Activated effector memory CD4-positive, alpha-beta T cell treated with anti-CD3 and anti-CD28 coated beads, Interleukin-2, amount 50 U/mL, for 16 hours (primary cell): ENCODE results near the gene KIF1A.
"Not testable (repeated sequence)": the region's sequence is repeated elsewhere in the genome, so short reads cannot be mapped to it uniquely, and the experiment has no call there.

ENCODE experiments used
- DNase-seq: peaks from one replicate; pipeline ENCODE4 v3.0.0-alpha.2; 2020

The KIF1A gene

DNA sequence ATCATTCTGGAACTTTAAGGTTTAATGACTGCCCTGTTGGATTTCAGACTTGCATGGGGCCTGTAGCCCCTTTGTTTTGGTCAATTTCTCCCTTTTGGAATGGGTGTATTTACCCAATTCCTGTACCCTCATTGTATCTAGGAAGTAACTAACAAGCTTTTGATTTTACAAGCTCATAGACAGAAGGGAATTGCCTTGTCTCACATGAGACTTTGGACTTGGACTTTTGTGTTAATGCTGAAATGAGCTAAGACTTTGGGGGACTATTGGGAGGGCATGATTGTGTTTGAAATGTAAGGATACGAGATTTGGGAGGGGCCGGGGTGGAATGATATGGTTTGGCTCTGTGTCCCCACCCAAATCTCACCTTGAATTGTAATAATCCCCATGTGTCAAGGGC is 26.3 kb upstream of the KIF1A start:
- not testable (repeated sequence) for DNase-seq

DNA sequence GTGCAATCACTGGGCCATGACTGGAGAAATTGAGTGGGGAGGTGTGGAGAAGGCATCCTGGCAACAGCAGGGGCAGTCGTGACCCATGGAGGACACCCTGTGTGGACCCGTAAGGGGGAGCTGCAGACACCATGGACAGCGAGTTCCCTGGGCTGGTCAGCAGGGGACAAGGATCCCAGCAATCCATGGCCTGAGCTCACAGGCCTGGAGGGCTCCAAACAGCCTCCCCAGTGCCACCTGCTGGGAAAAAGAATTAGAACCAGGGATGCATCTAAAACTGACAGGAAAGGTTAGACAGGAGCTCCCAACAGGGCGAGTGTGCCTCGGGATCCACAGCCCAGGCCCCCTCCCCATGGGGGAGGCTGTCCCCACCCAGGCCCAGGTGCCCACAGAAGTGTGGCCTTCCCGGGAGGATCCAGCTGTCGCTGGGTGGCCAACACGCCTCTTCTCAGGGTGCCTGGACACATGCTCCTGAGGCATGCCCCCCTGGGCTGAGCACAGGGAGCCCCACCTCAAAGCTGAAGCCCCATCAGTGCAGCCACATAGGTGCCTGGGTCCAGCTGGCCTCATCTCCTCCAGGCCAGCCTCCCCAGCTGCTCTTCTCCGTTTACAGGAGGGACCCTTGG is 20.5 kb upstream of the KIF1A start:
- DNase-seq = no peak

DNA sequence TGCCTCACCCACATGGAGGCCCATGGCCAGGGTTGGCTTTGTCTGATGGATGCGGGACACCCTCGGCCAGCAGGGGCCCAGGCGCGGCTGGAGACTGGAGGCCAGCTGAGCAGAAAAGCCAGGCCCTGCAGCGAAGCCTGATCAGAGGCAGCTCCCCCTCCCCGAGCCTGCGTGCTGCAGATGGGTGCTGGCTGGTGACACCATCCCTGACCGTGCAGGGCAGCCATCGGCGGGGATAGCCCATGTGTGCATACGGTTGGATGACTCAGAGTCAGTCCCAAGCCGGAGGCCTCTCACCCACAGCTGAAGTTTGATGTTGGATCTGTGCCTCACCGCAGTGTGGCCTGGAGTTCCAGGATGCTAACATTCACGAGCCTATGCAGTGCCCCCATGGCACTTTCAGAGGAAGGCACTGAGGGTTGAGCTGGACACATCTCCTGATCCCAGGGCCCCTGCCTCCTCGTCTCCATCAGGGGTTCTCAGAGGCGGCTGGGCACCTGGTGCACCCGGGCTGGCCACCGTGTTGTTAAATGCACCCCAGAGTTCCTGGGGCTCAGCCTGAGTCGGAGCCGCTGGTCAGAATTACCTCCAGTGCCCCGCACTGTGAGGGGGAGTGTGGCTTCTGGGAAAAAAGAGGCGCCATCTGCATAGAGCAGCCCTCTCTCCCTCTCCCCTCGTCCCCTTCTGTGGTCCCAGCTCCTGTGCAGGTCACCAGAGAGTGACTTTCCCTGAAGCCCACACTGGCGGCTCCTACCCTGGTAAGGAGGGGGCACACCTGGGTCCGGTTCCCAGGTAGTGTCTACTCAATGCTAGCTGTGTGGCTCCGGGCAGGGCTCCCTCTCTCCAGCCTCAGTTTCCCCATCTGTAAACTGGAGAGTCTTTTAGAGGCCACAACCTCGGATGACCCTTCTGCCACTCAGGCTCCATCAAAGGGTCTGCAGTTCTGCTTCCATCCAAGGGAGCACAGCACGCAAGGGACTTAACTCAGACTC is 19.4 kb upstream of the KIF1A start:
- DNase-seq = peak; percentile 55

DNA sequence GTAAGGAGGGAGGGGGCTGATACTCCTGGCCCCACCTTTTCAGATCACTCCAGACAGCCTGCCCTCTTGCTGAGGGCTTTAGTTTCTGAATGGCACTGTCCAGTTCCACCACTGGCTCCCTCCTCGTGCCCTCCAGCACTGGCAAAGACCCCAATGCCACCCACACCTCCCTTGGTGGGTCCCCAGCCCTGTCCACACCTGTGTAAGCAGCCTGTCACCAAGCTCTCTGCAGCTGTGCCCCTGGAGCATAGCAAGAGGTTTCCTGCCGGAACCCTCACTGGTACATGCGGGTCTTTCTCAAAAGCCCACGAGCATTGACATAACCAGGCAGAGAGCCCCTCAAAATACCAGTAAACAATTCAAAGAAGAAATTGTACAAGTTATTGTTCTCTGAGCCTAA is 17.6 kb upstream of the KIF1A start:
- no peak for DNase-seq

DNA sequence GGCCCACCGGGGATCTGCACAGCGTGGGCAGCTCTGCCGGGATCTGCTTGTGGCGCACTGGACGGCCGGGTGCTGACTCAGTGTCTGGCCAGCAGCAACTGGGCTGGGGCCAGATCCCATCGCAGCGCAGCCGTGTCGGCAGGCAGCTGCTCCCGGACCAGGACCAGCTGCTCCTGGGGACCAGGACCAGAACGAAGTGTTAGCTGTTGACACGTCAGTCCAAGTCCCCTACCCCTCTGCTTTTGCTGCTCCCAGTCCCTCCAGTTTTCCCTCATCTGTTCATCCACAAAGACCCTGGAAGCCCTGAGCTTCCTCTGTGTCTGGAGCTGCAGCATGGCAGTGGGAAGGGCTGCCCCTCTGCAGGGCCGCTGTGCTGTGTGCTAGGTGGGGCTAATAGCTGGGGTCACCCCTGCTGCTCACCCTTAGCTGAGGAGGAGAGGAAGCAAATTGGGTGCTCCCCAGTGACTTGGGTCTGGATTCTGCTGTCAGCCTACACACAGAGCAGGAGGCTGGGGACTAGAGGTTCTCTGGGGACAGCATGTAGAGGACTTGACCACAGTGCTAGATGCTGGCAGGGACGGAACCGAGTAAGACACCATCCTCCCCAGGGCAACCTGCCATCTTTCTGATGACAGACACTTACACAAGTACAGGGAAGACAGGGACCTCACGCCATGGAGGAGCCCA is 16.9 kb upstream of the KIF1A start:
- peak; percentile 51 for DNase-seq

DNA sequence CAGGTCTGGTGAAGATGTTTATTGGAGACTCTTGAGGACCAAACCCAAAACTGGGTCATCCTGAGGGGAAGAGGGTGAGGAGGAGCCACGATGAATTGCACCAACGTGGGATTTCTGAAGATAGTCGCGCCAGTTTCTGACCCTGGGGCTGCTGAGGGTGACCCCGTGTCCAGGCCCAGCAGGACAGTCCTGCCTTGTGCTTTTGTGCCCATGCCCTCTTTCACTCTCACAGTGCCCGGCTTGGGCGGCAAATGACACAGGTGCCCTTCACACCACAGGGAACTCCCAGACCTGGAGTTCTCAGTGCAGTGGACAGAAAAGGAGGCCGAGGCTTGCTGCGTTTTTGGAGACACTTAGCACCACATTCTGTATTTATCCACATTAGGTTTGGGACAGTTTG is 15.5 kb upstream of the KIF1A start:
- DNase-seq = peak; percentile 13

DNA sequence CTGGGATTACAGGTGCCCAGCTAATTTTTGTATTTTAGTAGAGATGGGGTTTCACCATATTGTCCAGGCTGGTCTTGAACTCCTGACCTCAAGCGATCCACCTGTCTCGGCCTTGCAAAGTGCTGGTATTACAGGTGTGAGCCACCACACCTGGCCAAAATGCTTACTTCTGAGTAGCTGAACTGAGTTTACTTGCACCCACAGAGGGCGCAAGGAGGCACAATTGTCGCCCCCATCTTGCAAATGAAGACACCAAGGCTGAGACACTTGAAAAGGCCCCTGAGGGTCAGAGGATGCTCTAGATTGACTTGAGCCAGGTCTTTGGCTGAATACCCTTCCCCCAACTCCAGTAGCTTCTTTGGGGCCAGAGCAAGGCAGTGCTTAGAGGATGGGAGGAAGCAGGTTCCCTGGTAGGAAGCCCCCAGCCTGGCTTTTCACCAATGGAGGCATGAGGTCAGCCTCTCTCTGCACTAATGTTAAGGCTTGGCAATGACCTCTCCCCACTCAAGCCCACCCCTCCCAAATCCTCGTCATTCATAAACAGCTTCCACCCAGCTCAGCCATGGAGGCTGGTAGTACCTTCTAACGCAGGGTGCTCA is 14.5 kb upstream of the KIF1A start:
- DNase-seq = peak; percentile 52

DNA sequence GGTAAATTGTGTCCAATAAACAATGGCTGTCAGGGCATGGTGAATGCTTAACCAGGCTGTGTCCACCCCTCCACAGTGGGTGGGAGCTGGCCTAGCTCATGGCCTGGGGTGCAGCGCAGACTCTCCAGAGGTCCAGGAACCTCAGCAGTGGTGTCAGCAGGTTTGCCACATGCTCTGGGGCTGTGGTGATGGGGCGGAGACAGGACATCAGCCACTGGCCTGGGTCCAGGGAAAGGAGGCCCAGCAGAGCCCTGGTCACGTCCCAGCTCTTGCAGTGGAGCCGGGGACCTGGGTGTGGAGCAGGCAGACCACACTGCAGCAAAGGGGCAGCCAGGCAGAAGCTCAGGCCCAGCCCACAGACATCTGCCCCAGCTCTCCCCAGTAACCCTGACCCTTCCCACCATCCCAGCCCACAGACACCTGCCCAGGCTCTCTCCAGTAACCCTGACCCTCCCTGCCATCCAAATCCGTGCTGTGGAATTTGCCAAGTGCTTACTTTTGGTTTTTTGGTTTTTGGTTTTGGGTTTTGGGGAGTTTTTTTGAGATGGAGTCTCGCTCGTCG is 13.8 kb upstream of the KIF1A start:
- DNase-seq = peak; percentile 60

DNA sequence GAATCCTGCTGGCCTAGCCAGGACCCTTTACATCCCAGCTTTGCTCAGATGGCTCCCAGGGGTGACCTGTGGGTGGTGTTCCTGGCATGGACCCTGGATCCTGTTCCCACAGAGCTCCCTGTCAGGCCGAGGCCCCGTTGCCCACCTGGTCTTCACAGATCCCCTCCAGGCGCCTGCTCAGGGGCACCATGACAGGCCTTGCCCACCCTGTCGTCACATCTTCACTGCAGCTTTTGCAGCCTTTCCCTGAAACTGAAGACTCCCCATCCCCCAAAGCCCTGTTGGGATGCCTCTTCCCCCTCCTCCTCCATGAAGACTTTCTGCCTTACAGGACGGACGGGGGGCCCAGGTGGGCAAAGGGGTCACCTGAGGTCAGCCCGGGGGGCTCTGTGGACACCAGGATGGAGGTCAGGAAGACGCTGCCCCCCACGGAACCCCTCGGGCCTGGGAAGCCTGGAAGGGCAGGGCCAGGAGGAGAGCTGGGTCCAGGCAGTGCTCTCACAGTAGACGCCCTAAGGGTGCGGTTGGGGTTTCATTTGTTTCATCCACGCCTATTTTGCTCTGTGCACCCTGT is 13.0 kb upstream of the KIF1A start:
- peak; percentile 64 for DNase-seq

DNA sequence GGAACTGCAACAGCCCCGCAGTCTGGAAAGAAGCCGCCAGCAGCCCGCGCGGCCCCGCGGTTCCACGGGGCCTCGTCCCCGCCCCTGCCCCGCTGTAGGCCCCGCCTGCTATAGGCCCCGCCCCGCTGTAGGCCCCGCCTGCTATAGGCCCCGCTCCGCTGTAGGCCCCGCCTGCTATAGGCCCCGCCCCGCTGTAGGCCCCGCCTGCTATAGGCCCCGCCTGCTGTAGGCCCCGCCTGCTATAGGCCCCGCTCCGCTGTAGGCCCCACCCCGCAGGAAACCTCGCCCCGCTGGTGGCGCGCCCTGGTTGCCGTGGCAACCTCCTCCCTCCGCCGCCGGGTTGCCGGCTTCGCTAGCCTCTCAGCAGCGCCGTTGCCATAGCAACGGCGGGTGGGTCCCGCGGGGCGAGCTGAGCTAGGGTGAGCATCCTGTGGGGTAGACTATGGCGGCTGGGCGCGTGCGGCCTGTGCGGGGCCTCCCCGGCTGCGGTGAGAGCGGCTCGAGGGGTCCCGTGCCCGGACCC is 12.2 kb upstream of the KIF1A start:
- DNase-seq = peak; percentile 99

DNA sequence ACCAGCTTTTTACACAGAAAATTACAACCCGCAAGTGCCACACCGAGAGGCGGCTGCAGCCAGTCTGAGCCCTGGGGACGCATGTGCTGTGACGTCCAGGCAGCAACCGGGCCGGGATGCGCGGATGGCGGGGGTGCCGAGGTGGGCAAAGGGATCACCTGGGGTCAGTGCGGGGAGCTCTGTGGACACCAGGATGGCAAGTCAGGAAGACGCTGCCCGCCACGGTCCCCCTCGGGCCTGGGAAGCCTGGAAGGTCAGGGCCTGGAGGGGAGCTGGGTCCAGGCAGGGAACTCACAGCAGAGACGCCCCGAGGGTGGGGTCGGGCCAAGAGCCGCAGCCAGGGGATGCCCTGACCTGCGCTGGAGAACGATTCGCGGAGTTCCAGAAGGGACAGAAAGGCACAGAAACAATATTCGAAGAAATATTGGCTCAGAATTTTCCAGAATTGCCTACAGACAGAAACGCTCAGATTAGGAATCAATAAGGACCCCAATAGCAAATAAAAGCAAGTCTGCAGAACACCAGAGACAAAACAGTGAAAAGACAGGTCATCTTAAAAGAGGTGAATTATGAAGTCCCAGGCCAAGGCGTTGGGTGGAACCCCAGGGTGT is 11.7 kb upstream of the KIF1A start:
- peak; percentile 65 for DNase-seq

DNA sequence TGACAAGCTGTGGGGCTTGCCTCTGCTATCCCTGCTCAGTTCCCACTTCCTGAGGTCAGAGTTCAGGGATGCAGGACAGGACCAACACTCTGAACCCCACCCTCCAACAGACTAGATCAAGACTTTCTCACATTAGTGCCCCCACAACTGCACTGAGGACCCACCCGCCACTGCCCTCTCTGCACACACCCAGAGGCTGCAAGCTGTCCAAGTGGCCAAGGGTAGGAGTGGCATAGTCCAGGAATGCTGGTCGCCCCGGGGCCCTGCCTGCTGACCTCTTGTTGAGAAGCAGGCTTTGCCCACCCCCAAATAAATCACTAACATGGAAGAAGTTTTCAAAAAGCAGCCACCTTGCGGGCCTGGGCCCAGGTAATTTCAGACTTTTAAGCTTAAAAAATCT is 5.5 kb upstream of the KIF1A start:
- no peak for DNase-seq

DNA sequence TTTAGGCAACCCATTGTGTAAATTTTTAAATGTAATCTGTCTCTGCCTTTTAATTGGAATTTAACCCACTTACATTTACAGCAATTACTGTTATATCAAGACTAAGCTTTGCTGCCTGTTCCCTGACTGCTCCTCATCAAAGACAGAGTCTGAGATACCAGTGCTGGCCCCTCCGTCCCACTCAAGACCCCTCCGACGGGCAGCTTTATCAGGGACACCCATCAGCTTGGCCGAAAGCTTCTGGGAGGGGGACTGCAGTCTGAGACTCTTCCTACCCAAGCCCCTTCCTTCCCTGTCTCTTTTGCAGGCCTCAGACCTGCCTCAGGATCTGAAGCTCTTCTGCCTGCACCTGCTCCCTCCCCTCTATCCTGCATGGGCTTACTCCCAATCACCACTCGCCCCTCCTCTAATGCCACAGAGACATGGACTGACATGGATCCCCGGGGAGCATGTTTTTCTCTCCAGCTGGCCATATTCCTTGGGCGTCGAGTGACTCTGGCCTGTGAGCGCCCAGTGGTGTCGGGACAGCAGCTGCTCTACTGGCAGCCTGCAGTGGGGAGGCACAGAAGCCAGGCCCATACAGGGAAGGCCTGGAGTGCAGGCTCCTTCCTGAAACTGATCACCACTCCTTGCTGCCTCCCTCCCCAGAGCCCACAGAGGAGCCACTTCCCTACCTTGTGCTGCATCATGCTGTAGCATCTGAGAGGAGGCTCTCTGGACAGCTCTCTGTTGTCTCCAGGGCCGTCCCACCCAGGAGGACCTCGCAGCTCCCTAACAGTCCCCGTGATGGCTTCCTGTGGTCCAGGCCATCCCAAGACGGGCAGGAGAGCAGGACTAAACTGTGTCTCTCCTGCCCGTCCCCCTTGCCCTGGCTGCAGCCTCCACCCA is 3.7 kb upstream of the KIF1A start:
- no peak for DNase-seq

DNA sequence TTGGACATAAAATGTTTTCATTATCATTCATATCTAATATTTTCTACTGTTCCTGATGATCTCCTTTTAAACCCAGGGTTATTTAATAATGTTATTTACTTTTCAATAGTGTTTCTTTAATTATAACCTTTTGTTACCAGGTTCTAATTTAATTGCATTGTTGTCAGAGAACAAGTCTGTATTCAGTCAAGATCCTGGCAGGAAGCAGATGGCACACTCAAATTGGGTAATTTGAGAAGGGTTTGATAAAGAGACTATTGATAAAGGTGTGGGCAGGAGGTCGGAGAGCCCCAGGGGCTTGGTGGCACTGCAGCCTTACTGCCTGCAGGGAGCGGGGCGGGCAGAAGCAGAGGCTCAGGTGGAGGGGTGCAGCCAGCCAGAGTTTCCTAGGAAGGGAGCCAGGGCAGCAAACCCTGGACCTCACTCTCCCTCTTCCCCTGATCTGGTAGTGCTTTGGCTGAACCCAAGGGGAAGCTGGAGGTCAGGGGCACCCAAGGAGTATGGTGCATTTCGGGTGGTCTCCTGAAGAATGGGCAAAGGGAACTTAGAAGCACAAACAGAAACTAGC is 2.3 kb upstream of the KIF1A start:
- DNase-seq = no peak

DNA sequence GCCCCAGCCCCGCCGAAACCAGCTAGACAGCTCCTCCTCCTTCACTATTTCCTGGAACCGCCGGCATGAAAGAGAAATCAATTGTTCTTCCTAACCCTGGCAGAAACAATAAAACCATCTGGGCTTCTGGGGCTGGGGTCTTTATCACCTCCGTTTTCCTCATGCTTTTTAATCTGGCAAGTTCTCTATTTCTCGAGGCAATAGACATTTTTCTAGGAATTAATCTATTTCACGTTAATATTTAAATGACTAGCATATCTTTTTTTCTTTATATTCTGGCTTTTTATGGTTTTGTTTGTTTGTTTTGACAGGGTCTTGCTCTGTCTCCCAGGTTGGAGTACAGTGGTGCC is 1.4 kb upstream of the KIF1A start:
- no peak for DNase-seq

DNA sequence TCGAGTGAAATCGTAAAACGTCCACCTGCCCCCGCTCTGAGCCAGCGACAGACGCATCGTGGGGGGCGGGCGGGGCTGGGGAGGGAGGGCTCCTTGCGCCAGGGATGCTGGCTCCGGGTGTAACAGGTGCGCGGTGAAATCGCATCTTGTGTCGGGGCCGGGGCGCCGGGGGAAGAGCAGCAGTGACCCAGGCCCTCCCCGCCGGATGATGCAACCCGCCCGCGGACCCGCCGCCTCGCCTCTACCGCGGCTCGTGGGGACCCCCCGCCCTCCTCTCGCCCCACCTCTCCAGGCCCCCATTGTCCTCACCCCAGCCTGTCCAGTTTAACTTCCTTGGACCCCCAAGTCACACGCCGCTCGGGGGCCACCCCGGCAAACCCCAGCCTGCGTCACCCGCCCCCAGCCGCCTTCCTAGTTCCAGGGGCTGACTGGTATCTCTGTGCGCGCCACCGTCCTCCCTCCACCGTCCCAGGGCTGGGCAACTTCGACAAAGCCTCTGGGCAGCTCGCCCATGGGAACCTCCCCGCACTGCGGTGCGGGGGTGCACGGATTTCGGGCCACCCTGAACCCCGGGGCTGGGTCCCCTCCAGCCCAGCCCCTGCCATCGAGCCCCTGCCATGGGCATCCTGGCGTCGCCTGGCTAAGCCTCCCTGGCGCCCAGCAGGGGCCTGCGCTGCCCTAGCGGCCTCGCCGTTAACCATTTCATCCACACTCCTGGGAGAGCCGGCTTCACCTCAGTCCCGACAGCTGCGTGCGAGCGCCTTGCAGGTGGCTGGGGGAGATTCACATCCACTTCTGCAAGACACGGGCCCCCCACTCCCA is 799 bp upstream of the KIF1A start:
- DNase-seq = no peak

DNA sequence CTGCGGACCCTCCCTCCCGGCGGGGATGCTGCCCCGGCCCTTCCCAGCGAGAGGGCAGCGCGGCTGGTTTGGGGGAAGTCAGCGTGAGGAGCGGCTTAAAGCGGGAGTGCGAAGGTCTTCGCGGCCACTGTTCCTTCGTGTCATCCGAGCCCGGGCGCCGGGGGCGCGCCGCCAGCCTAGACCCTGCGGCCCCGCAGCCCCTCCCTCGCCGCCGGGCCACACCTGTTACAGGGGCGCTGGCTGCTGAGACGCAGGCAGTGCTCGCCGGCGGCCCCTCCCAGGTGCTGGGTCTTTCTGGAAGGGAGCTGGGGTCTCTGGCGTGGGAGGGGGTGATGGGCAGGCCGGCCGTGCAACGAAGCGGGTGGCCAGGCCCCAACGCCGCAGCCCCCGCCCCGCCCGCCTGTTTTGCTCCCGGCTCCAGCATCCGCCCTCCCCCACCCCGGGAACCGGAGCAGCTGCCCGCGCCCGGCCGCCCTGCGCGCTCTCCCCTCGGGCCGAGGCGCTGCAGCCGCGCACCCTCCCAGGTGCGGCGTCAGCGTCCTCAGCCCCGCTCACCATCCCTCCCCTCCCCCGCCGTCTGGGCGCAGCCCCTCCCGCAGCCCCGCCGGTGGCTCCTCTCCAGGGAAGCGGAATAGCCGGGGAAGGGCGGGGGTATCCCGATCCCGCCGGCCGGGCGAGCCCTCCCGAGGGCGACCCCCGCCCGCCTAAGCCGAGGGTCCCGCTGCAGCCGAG is 727 bp downstream of the KIF1A start:
- DNase-seq = no peak

DNA sequence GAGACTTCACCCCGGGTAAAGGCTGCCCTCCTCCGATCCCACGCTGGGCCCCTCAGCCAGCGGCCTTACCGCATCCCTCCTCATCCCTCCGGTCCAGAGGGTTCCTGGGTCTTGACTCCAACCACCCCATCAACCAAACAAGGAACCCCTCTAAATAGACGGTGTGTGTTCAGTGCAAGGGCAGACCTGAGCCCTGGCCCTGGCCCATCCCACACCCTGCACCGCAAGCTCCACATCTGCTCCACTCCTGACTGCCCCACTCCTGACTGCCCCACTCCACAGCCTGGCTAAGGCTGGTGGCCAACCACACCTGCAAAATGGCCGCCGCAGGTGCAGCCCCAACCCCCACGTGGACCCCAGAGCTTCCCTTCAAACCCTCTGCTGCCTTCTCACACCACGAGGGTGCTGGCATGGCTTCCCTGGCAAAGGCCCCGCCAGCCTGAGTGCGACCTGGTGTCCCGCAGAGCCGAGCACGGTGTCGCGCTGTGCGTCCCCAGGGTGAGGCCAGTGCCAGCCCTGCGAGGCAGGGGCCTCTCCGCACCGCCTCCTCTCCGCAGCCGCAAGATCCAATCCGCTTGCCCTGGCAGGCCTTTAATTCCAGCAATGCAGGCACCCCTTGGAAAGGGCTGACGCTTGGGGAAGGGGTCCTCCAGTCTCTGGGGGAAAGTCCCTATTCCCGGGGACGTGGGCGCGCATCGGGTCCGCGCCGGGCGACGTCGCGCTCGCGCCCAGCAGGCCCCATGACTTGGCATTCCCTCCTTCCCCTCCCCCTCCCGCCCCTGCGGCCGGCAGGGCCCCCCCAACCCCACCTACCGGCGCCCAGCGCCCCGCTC is 1.5 kb downstream of the KIF1A start:
- DNase-seq = peak; percentile 58
